Activated CD8-positive, alpha-beta memory T cell treated with anti-CD3 and anti-CD28 coated beads for 4 hours (primary cell): ENCODE measurements around the gene CLEC10A.
"Not testable (repeated sequence)": the region's sequence is repeated elsewhere in the genome, so short reads cannot be mapped to it uniquely, and the experiment has no call there.

Source experiments
- DNase-seq, 2 donors: peaks; one replicate each; pipeline ENCODE4 v3.0.0-alpha.2; 2020; ENCODE audit warnings: low read depth in 2 of 2

Gene CLEC10A

GRCh38 chr17:7079581-7080455 lies at the start of gene CLEC10A:
Gene CLEC10A, minus strand, starts transcription at chr17:7080251. Its CDS starts 1,439 bp downstream, at chr17:7078812.
- DNase-seq: no peak

- DNase-seq: no peak
Observed at GRCh38 chr17:7129311-7129710, 49.3 kb upstream of the CLEC10A start.

- DNase-seq: no peak
Observed at GRCh38 chr17:7128160-7128559, 48.1 kb upstream of the CLEC10A start.

GRCh38 chr17:7127501-7127900 lies 47.5 kb upstream of the CLEC10A start:
- not testable (repeated sequence) for DNase-seq

GRCh38 chr17:7126386-7126785 lies 46.3 kb upstream of the CLEC10A start:
- not testable (repeated sequence) for DNase-seq

- no peak for DNase-seq
Observed at GRCh38 chr17:7124923-7125322, 44.9 kb upstream of the CLEC10A start.

GRCh38 chr17:7123844-7124243 lies 43.8 kb upstream of the CLEC10A start:
- no peak for DNase-seq

GRCh38 chr17:7122381-7122780 lies 42.3 kb upstream of the CLEC10A start:
- no peak for DNase-seq

GRCh38 chr17:7120635-7121034 lies 40.6 kb upstream of the CLEC10A start:
- DNase-seq: not testable (repeated sequence)

GRCh38 chr17:7120123-7120522 lies 40.1 kb upstream of the CLEC10A start:
- DNase-seq: no peak

GRCh38 chr17:7119314-7119713 lies 39.3 kb upstream of the CLEC10A start:
- no peak for DNase-seq

GRCh38 chr17:7114875-7115614 lies 35.0 kb upstream of the CLEC10A start:
- DNase-seq: no peak

GRCh38 chr17:7114241-7114874 lies 34.3 kb upstream of the CLEC10A start, which contains the start of gene ASGR2:
Gene ASGR2, minus strand, starts transcription at chr17:7114822. Its CDS starts 582 bp downstream, at chr17:7114240.
- DNase-seq: no peak

- no peak for DNase-seq
Observed at GRCh38 chr17:7113273-7114071, 33.4 kb upstream of the CLEC10A start.

GRCh38 chr17:7112510-7113108 lies 32.6 kb upstream of the CLEC10A start:
- no peak for DNase-seq

- no peak for DNase-seq
Observed at GRCh38 chr17:7111784-7112509, 31.9 kb upstream of the CLEC10A start.

GRCh38 chr17:7110617-7111306 lies 30.7 kb upstream of the CLEC10A start:
- DNase-seq: no peak

- no peak for DNase-seq
Observed at GRCh38 chr17:7109461-7110322, 29.6 kb upstream of the CLEC10A start.

- no peak for DNase-seq
Observed at GRCh38 chr17:7108981-7109380, 28.9 kb upstream of the CLEC10A start.
